Gastrocnemius medialis (tissue), 4 donors: Measurements from ENCODE around the gene GORAB. TPM values are rescaled to one million over a fixed set of nuclear protein-coding genes. Genes with fewer than 3 reads are reported as not detected.

Source experiments
- ATAC-seq, 2 donors: fragments of 150-250 bp; one replicate each; pipeline ENCODE4 v1.9.1; 2016
- DNase-seq, 2 donors: peaks; one replicate each; pipeline ENCODE4 v3.0.0-alpha.2; 2019
- H3K27ac ChIP-seq, 4 donors: fragments of 200-600 bp; sonication (generic); 1 replicate in 1 of 4; 2 replicates in 3 of 4; pipeline ENCODE4 v1.5.1; 2016 to 2018; ENCODE audit warnings: mild to moderate bottlenecking in 2 of 4, moderate library complexity in 1 of 4
- H3K27me3 ChIP-seq, 3 donors: fragments of 200-600 bp; sonication (generic) in 2 of 3; 1 replicate in 1 of 3; 2 replicates in 2 of 3; pipeline versions ENCODE4 v1.5.1 to v1.6.0; 2016 to 2019; ENCODE audit warnings: mild to moderate bottlenecking in 1 of 3, moderate library complexity in 1 of 3
- H3K36me3 ChIP-seq, 2 donors: fragments of 200-600 bp; sonication (generic) in 1 of 2; one replicate each; pipeline ENCODE4 v1.5.1; 2017 to 2018
- H3K4me1 ChIP-seq, 2 donors: fragments of 200-600 bp; sonication (generic) in 1 of 2; one replicate each; pipeline ENCODE4 v1.5.1; 2016 to 2017; ENCODE audit warnings: mild to moderate bottlenecking in 2 of 2
- H3K4me3 ChIP-seq, 4 donors: fragments of 200-600 bp; sonication (generic) in 3 of 4; 1 replicate in 1 of 4; 2 replicates in 3 of 4; pipeline ENCODE4 v1.5.1; 2016 to 2019; ENCODE audit warnings: mild to moderate bottlenecking in 2 of 4
- H3K9me3 ChIP-seq, 3 donors: fragments of 200-600 bp; sonication (generic) in 2 of 3; 1 replicate in 1 of 3; 2 replicates in 2 of 3; pipeline ENCODE4 v1.5.1; 2016 to 2019
- POLR2A ChIP-seq, 2 donors: fragments of 450-650 bp; IDR thresholded peaks; one replicate each; pipeline ENCODE4 v1.6.1; 2017; ENCODE audit warnings: antibody characterized with exemption in 2 of 2, mild to moderate bottlenecking in 2 of 2, moderate library complexity in 2 of 2
- in situ Hi-C, 4 donors: fragments of 200-750 bp; cut with MboI; loops; one replicate each; pipeline versions ENCODE4 v1.15.0 to v1.8.0; 2017; ENCODE audit warnings: low sequenced_read_pairs in 4 of 4
- intact Hi-C: fragments of 100-400 bp; cut with DNase I; formaldehyde crosslinking; loops from one replicate; pipeline ENCODE4 v1.15.1; 2023; ENCODE audit warnings: low total_unique reads
- total RNA-seq, 4 donors: library from RNA; depleted of rRNA; stranded (reverse); fragments of >200 nt; gene quantifications; one replicate each; pipeline versions ENCODE4 v1.1.0 to v1.2.3, GENCODE V29; 2016
- TF ChIP-seq, protein P1 (sequence below), 5 experiments: fragments of 450-650 bp in 3 of 5; fragments of 200-600 bp in 2 of 5; sonication (generic) in 2 of 5; IDR thresholded peaks in 4 of 5; conservative IDR thresholded peaks in 1 of 5; 1 replicate in 4 of 5; 2 replicates in 1 of 5; pipeline ENCODE4 v1.5.1; 2016 to 2019; ENCODE audit warnings: antibody characterized with exemption in 5 of 5, mild to moderate bottlenecking in 3 of 5, moderate library complexity in 3 of 5

The GORAB gene
- total RNA-seq, 4 donors from 2014 or later = 1.7 to 3.8 (median 2.3) TPM

DNA sequence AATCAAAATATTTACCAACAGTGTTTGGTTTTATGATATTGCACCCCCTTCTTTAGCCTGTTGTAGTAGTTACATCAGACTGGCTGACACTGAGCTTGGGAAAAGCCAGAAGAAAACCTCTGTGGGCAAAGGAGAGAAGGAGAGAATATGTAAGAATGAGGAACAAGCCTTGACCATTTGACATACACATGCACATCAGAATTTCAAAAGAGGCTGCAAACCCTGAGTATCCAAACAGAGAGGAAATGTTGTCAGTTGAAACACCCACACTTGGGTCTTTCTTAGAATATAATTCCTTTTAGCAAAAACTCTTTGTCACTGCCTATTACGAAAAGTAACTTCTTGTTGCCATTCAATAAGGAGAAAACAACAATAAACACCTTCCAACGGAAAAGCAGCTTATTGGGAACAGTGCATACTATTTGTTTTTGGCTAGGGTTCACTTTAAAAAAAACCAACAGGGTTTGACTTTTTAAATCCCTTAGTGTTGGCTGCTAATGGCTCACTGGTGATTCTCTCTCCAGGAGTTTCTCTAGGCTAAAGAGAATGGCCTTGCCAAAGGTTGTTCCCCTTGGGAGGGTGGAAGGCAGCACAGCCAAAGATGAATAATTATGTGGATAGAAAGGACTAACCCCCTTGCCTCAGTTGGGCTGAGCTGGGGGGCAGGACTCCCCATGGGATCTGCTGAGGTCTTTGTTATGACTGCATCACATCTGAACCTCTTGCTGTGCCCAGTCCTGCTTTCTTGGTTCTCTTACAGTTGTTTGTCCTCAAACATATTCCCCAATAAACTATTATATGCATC is 48.9 kb downstream of the GORAB start:
- intact Hi-C loops (no loop called here), in situ Hi-C loops (no loop called here)
- no peak overlapping the region for H3K4me3 ChIP-seq
- H3K4me1 ChIP-seq = no peaks in the 10 kb centered on the region
- ATAC-seq (no peak), DNase-seq (no peak)
- no peak overlapping the region for H3K27ac ChIP-seq
- H3K27me3 ChIP-seq = no peaks in the 10 kb centered on the region
- H3K36me3 ChIP-seq = no peaks in the 10 kb centered on the region
- no peaks in the 10 kb centered on the region for H3K9me3 ChIP-seq
- no peak for TF ChIP-seq POLR2A (IDR thresholded peaks at IDR 0.05)
- TF ChIP-seq, protein P1, sequence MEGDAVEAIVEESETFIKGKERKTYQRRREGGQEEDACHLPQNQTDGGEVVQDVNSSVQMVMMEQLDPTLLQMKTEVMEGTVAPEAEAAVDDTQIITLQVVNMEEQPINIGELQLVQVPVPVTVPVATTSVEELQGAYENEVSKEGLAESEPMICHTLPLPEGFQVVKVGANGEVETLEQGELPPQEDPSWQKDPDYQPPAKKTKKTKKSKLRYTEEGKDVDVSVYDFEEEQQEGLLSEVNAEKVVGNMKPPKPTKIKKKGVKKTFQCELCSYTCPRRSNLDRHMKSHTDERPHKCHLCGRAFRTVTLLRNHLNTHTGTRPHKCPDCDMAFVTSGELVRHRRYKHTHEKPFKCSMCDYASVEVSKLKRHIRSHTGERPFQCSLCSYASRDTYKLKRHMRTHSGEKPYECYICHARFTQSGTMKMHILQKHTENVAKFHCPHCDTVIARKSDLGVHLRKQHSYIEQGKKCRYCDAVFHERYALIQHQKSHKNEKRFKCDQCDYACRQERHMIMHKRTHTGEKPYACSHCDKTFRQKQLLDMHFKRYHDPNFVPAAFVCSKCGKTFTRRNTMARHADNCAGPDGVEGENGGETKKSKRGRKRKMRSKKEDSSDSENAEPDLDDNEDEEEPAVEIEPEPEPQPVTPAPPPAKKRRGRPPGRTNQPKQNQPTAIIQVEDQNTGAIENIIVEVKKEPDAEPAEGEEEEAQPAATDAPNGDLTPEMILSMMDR (IDR thresholded peaks at IDR 0.05 in 4 of 5, conservative IDR thresholded peaks at IDR 0.05 in 1 of 5) = no peak

- H3K36me3 ChIP-seq = no peaks in the 10 kb centered on the region
- no peaks in the 10 kb centered on the region for H3K9me3 ChIP-seq
- DNase-seq = no peak
- no peaks in the 10 kb centered on the region for H3K4me1 ChIP-seq
- H3K27ac ChIP-seq = no peak overlapping the region
- in situ Hi-C loops = no loop called here
- TF ChIP-seq, protein P1 (IDR thresholded peaks at IDR 0.05 in 4 of 5, conservative IDR thresholded peaks at IDR 0.05 in 1 of 5) = no peak
- no peak for TF ChIP-seq POLR2A (IDR thresholded peaks at IDR 0.05)
- H3K4me3 ChIP-seq = no peak overlapping the region
- no peaks in the 10 kb centered on the region for H3K27me3 ChIP-seq
- intact Hi-C loops = no loop called here
- no peak for ATAC-seq
Measured at GRCh38 chr1:170583186-170583585, 51.2 kb downstream of the GORAB start.

- in situ Hi-C loops = no loop called here
- Histone ChIP-seq H3K4me3 (peak overlapping the region in 2 of 4 donors; percentile 19 to 36), H3K4me1 (no peaks in the 10 kb centered on the region), H3K27me3 (no peaks in the 10 kb centered on the region), H3K36me3 (no peaks in the 10 kb centered on the region), H3K9me3 (no peaks in the 10 kb centered on the region), H3K27ac (peak overlapping the region; percentile 12 to 43 (median 29))
- peak in 1 of 2 donors; percentile 54 for ATAC-seq
- DNase-seq = peak in 1 of 2 donors; percentile 16
- intact Hi-C loops = no loop called here
- TF ChIP-seq, protein P1 (IDR thresholded peaks at IDR 0.05 in 4 of 5, conservative IDR thresholded peaks at IDR 0.05 in 1 of 5) = no peak
- no peak for TF ChIP-seq POLR2A (IDR thresholded peaks at IDR 0.05)
Measured at GRCh38 chr1:170586321-170587252, 54.6 kb downstream of the GORAB start.

- Histone ChIP-seq H3K9me3 (no peaks in the 10 kb centered on the region), H3K4me3 (peak overlapping the region in 2 of 4 donors; percentile 19 to 36), H3K36me3 (no peaks in the 10 kb centered on the region), H3K4me1 (no peaks in the 10 kb centered on the region), H3K27ac (peak overlapping the region in 3 of 4 donors; percentile 12 to 27 (median 16)), H3K27me3 (no peaks in the 10 kb centered on the region)
- in situ Hi-C loops (no loop called here), intact Hi-C loops (no loop called here)
- TF ChIP-seq, protein P1 (IDR thresholded peaks at IDR 0.05 in 4 of 5, conservative IDR thresholded peaks at IDR 0.05 in 1 of 5) = no peak
- no peak for TF ChIP-seq POLR2A (IDR thresholded peaks at IDR 0.05)
- DNase-seq (no peak), ATAC-seq (no peak)
Measured at GRCh38 chr1:170587253-170587593, 55.3 kb downstream of the GORAB start.
